Activated CD8-positive, alpha-beta memory T cell treated with anti-CD3 and anti-CD28 coated beads for 48 hours (primary cell): Measurements from ENCODE around the gene BMPR1A.

ENCODE experiments used
- DNase-seq, 3 experiments: peaks; one replicate each; pipeline ENCODE4 v3.0.0-alpha.2; 2020; ENCODE audit warnings: low read depth in 2 of 3, low spot score in 2 of 3

Gene BMPR1A

DNA sequence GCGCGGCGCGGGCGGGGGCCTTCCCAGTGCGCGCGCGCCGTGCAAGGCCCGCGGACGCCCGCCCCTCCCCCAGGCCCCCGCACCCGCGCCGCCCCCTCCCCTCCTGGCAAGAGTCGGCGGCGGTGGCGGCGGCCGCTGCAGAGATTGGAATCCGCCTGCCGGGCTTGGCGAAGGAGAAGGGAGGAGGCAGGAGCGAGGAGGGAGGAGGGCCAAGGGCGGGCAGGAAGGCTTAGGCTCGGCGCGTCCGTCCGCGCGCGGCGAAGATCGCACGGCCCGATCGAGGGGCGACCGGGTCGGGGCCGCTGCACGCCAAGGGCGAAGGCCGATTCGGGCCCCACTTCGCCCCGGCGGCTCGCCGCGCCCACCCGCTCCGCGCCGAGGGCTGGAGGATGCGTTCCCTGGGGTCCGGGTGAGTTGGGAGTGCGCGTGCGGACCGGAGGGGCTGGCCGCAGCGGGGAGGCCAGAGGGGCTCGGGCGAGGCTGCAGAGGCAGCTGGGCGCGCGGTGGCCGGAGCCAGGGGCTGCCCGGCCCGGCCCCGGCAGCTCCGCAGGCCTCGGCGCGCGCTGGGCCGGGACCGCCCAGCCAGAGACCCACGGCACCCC lies at the start of gene BMPR1A:
Gene BMPR1A, plus strand, starts transcription at position 109 of the 602 bp plus-strand sequence. CDS start 119,400 bp downstream, outside the sequence.
- DNase-seq, result peak in 2 of 3 experiments; percentile 2 to 75

GRCh38 chr10:86706977-86707376 lies 49.4 kb upstream of the BMPR1A start:
- DNase-seq, result no peak

DNA sequence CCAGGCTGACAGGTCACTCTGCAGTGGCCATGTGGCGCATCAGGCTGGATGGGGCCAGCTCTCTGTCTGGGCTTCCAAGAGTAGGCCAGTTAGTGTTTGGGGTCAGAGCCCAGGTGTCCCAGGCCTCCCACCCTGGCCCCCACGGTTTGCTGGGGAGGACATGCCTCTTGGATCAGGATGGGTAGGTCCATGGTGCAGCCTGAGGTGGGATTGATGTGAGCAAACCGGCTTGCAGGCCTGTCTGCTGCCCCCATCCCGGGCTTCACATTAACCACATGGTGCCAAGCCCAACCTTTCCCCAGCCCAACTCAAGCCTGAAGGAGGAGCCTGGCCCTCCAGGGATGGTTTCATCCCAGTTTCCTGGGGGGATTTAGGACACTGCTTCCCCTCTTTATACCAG lies 48.9 kb upstream of the BMPR1A start:
- DNase-seq, result no peak

DNA sequence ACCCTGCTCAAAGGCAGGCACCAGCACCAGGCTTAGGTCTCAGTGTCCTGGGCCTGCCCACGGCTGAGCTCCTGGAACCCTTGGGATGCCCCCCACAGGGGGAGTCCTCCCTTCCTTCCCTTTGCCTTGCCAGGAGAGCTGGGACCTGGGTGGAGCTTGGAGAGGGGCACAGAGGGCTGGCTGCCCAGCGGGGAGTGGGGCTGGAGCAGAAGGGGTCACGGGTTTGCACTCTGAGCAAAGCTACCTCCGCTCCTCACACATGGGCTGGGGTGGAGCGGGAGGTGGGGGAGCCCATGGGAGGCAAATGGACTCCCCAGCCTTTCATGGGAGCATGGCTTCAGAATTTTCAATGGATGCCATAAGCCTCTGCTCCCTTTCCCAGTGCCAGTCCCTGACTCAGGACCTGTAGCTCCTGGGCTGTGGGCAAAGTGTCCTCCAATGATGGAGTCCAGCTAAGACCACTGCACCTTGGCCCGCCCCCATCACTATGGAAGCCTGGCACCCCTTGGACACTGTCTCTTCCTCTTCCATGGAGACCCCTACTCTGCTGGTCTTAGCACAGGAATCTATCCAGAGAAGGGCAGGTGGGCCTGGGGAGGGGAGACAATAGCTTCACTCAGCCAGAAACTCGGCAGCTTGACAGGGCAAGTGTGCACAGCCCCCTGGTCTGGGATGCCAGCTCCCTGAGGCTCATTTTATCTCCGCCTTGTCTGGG lies 48.2 kb upstream of the BMPR1A start:
- DNase-seq, result no peak

DNA sequence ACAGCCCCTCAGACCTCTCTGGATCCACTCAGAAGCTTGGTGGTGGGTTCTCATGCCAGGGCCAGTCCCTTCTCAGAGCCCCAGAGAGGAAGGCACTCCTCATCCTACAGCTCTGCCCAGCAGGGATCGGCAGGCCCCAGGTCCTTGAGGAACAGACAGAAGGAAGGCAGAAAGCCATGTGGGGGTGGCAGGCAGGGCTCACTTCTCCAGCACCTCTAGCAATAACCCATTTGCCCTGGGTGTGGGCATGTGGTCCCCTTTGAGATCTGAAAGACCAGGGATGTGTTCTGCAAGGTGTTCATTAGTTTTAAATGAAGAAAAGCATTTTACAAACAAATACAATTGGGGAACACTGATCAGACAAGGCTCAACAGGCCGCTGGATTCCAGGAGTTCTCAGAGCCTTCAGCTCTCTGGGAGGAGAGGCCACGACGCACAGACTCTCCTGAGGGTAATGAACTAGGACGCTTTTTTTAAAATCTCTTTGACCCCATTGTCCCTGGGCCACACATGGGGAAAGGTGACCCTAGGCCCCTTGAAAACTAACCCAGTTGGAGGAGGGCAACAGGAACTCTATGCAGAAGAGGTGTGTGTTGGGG lies 47.5 kb upstream of the BMPR1A start:
- DNase-seq, result no peak

DNA sequence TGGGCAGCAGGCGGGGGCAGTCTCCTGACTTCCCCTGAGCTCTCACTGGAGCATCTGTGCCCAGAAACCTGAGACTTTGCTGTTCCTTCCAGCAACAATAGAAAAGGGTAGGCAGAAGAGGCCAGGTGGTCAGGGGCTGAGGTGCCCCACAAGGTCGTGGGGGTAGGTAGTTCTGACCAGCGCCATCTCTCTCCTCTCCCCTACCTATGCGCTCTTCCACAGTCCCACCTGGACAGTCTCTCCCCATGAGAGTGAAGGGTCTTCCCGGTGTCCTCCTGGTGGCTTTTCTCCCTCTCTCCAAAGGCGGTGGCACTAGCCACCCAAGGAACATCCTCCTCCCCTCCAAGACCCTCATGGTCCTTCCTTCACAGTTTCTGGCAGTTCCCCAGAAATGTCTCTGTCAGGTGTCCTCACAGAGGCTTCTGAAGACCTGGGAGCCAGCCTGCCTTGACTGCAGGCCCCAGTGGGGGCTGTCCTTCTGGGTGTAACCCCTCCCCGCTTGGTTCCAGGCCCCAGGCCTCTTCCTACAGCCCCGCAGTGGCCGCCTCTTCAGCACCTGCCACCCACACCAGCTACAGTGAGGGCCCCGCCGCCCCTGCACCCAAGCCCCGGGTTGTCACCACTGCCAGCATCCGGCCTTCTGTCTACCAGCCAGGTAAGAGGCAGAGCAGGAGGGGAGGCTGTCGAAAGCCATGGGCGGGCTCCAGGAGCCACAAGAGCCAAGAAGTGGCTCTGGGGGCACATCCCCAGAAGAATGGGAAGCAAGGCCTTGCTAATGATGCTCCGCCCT lies 46.8 kb upstream of the BMPR1A start:
- DNase-seq, result no peak

- peak; percentile 58 to 80 (median 74) for DNase-seq
These were observed 45.4 kb upstream of the BMPR1A start for GRCh38 chr10:86710987-86711512.

DNA sequence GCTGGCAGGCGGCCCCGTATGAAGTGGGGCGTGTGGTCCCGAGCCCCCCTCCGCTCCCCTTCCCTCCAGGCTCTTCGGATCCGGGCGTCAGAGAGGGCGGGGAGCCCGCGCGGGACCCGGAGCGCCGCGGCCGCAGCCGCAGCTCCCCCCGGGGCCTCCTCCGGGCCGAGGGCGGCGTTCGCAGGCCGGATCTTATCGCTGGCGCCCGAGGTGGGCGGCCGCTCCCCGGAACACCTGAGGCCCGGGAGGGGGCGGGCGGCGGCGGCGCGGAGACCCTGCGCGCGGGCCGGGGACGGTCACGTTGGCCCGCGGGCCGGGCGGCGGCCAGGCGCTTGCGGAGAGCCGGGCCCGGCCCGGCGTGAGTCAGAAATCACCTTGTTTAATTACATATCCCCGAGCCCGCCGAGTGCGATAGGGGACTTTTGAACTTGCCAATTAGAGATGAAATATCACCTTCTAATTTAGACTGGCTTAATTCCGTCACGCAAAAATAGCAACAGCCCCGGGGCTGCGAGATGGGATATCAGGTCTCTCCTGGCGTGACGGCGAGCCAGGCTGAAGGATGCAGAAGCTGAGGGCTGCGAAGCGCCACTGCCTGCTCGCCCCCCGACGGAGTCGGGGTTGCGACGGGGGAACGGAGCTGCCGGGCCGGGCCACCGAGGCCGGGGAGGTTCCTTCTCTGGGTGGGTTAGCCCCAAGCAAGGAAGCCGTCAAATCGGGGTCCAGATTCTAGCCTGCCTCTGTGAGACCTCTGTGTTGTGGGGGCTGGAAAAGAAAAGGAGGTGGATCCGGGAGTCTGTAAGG lies 44.7 kb upstream of the BMPR1A start:
- peak; percentile 28 to 47 (median 40) for DNase-seq

- peak in 1 of 3 experiments; percentile 13 for DNase-seq
These were observed 44.1 kb upstream of the BMPR1A start for GRCh38 chr10:86712317-86712707.

GRCh38 chr10:86715156-86715795 lies 41.1 kb upstream of the BMPR1A start:
- DNase-seq, result no peak

GRCh38 chr10:86715836-86716235 lies 40.6 kb upstream of the BMPR1A start:
- no peak for DNase-seq

DNA sequence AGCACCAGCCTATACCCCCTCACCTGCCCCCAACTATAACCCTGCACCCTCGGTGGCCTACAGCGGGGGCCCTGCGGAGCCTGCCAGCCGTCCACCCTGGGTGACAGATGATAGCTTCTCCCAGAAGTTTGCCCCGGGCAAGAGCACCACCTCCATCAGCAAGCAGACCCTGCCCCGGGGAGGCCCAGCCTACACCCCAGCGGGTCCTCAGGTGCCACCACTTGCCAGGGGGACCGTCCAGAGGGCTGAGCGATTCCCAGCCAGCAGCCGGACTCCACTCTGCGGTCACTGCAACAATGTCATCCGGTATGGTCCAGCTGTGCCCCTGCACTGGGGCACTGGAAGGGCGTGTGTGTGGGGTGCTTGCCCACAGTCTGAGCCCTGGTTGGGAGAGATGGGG lies 40.0 kb upstream of the BMPR1A start:
- no peak for DNase-seq

DNA sequence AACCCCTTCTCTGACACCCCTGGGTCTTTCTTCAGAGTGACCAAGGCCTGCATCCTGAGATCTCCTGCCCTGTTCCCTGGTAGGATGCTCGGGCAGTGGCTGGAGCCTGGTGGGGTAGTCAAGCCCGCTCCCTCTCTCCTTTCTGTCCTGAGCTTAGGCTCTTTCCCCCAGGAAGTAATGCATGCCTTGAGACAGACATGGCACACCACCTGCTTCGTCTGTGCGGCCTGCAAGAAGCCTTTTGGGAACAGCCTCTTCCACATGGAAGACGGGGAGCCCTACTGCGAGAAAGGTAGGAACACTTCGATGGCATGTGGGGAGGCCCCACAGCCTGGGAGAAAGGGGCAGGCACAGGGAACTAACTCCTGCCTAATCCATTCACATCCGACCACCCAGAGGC lies 37.9 kb upstream of the BMPR1A start:
- no peak for DNase-seq

GRCh38 chr10:86721232-86721631 lies 35.2 kb upstream of the BMPR1A start:
- DNase-seq, result no peak

GRCh38 chr10:86723009-86723408 lies 33.4 kb upstream of the BMPR1A start:
- no peak for DNase-seq

DNA sequence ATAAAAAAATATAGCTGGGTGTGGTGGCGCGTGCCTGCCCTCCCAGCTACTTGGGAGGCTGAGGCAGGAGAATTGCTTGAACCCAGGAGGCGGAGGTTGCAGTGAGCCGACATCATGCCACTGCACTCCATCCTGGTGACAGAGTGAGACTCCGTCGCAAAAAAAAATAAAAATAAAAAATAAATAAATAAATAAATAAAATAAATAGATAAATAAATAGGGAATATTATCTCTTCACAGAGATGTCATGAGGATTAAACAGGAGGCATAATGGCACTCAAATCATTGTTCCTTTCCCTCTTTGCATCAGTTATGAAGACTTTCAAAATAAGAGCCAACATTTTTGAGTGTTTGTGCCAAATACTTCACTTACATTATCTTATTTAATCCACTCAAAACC lies 32.0 kb upstream of the BMPR1A start:
- no peak for DNase-seq

- no peak for DNase-seq
These were observed 30.3 kb upstream of the BMPR1A start for GRCh38 chr10:86725980-86726676.

- DNase-seq, result no peak
These were observed 29.8 kb upstream of the BMPR1A start for GRCh38 chr10:86726677-86726999.

GRCh38 chr10:86727470-86727869 lies 28.9 kb upstream of the BMPR1A start:
- DNase-seq, result no peak

DNA sequence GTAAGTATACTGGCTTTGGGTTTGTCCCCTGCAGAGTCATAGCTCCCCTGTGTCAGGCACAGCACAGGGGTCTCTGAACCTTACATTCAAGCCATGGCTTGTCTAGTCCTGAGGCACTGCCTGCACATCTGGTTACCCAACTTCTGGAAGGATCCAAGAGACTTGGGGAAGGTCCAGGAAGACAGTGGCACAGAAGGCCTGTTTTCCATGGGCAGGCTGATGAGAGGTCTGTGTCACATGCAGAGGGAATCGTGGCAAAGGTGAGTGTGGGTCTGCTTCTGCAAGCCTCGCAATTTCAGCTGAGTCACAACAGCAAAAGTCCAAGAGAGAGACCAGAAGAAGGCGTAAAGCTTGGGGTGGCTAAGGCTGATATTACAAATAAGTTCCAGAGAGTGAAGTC lies 28.4 kb upstream of the BMPR1A start:
- DNase-seq, result no peak
